BJ (cell line): ENCODE results near the gene ZNF23. TPM values are rescaled to one million over a fixed set of nuclear protein-coding genes. Genes with fewer than 3 reads are reported as not detected.

Source experiments
- CTCF ChIA-PET: fragments of 350-600 bp; formaldehyde crosslinking; extraction: SDS; loops from one replicate; lab custom pipeline; 2021; ENCODE audit warnings: antibody characterized with exemption, inconsistent platforms; lab: Yijun Ruan, JAX
- POLR2A ChIA-PET: fragments of 300-600 bp; sonication (Branson Sonifier 250); formaldehyde crosslinking; extraction: SDS; loops from one replicate; lab custom pipeline; 2021; ENCODE audit warnings: antibody characterized with exemption; lab: Charles Lee
- DNase-seq: peaks from one replicate; pipeline ENCODE4 v3.0.0-alpha.2; 2011; ENCODE audit warnings: low read depth
- H3K27me3 ChIP-seq: 2 replicates; pipeline ENCODE4 v1.6.0; 2011; ENCODE audit warnings: low read length; ENCODE audit not compliant: control insufficient read depth, insufficient read depth
- H3K36me3 ChIP-seq: 2 replicates; pipeline ENCODE4 v1.5.1; 2011; ENCODE audit warnings: low read length; ENCODE audit not compliant: control insufficient read depth, insufficient read depth
- H3K4me3 ChIP-seq: 2 replicates; pipeline ENCODE4 v1.5.1; 2011; ENCODE audit warnings: low read depth, mild to moderate bottlenecking, control low read depth, low read length
- CTCF ChIP-seq: IDR thresholded peaks from 2 replicates; pipeline ENCODE4 v1.5.1; 2011; ENCODE audit warnings: low read depth, mild to moderate bottlenecking, control low read depth, inconsistent platforms, low read length, moderate library complexity; ENCODE audit not compliant: insufficient read depth
- polyA plus RNA-seq: library from polyadenylated mRNA; depleted of rRNA; stranded (reverse); fragments of >200 nt; gene quantifications from 2 replicates; pipeline ENCODE4 v1.2.3, GENCODE V29; 2011

ZNF23 gene
- polyA plus RNA-seq, 1 experiment: 11.8 TPM

- no peak overlapping the region for H3K4me3 ChIP-seq
- no peak for TF ChIP-seq CTCF
- DNase-seq: no peak
- POLR2A ChIA-PET: no interaction called here
- H3K27me3 ChIP-seq: no peaks in the 10 kb centered on the region
- peaks cover 4% of the 10 kb centered on the region; the same call in 1 of the 2 replicates for H3K36me3 ChIP-seq
- CTCF ChIA-PET: interaction anchor here (1.8 kb wide), 1 partner anchor 12 kb away, joined by 4 read pairs; no protein-coding TSS in a partner anchor
These were observed 10.9 kb upstream of the ZNF23 start for GRCh38 chr16:71472931-71473330.

- no peak for DNase-seq
- ChIA-PET POLR2A (no interaction called here), CTCF (interaction anchor here (1.8 kb wide), 1 partner anchor 12 kb away, joined by 4 read pairs; no protein-coding TSS in a partner anchor)
- Histone ChIP-seq H3K27me3 (no peaks in the 10 kb centered on the region), H3K4me3 (no peak overlapping the region), H3K36me3 (peaks cover 2% of the 10 kb centered on the region; the same call in 1 of the 2 replicates)
- no peak for TF ChIP-seq CTCF
These were observed 10.0 kb upstream of the ZNF23 start for GRCh38 chr16:71472051-71472450.

DNA sequence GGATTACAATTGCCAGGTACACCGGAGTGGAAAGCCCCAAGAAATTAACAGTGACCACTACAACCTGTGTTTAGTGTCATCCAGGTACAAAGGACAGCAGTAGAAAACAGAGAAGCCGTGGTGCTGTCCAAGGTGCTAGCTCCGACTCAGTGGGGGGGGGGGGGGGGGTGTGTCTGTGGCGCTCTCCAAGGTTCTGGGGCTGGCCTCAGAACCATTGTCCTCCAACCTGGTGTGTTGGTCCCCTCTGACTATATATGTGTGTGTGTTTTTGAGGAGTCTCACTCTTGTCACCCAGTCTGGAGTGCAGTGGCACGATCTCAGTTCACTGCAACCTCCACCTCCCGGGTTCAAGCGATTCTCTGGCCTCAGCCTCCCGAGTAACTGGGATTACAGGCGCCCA is 5.8 kb upstream of the ZNF23 start:
- no peak for DNase-seq
- Histone ChIP-seq H3K36me3 (no peaks in the 10 kb centered on the region), H3K4me3 (no peak overlapping the region), H3K27me3 (no peaks in the 10 kb centered on the region)
- TF ChIP-seq CTCF: no peak
- POLR2A ChIA-PET: no interaction called here
- CTCF ChIA-PET: no interaction called here

DNA sequence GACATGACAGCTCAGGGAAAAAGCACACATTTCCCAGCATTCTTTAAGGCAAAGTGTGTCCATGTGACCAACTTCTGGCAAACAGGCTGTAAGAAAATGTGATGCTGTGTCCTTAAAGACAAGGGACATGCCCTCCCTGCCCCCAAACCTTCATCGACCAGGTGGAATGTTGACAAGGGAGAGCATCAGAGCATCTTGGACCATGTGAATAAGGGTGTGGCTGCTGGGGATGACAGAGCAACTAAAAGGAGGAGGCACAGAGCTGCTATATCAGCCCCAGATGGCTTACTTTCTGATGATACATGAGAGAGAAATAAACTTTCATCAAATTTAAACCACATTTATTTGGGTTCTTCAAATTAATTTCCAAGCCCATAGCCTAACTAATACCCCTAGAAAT is 2.2 kb upstream of the ZNF23 start:
- POLR2A ChIA-PET: no interaction called here
- H3K27me3 ChIP-seq: no peaks in the 10 kb centered on the region
- TF ChIP-seq CTCF: no peak
- no peaks in the 10 kb centered on the region for H3K36me3 ChIP-seq
- DNase-seq: no peak
- no peak overlapping the region for H3K4me3 ChIP-seq
- CTCF ChIA-PET: interaction anchor here (1.4 kb wide), 1 partner anchor 11 kb away, joined by 5 read pairs; no protein-coding TSS in a partner anchor

DNA sequence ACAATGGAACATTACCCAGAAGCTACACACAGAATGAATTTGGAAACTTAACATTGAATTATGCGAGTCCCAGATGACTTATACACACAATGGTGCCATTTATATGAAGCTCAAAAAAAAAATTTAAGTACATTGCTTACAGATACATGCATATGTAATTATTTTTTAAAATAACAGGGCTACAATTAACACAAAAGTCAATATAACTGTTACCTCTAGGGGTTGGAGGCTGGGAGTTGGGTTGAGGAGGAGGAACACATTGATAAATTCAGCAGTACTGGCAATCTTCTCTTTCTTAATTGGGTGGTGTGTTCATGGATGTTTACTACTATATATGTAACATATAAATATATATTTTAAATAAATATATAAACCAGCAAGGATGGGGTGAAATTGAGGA is 1.1 kb downstream of the ZNF23 start:
- no peak for TF ChIP-seq CTCF
- ChIA-PET POLR2A (interaction anchor here (0.5 to 1.0 kb wide), 3 partner anchors 14 to 734 kb away, joined by 3 to 9 read pairs (median 4); no protein-coding TSS in a partner anchor), CTCF (interaction anchor here (1.1 to 2.2 kb wide), 6 partner anchors 9 to 48 kb away, joined by 3 to 8 read pairs (median 5); partner anchors contain the start of gene ZNF19)
- Histone ChIP-seq H3K27me3 (no peaks in the 10 kb centered on the region), H3K4me3 (peak overlapping the region; percentile 98), H3K36me3 (peaks cover 2% of the 10 kb centered on the region)
- DNase-seq: no peak
